Keratinocyte (primary cell): ENCODE data around the gene SPOCK1. TPM values are rescaled to one million over a fixed set of nuclear protein-coding genes. Genes with fewer than 3 reads are reported as not detected.

Experiments used
- DNase-seq: peaks from one replicate; pipeline ENCODE4 v3.0.0-alpha.2; 2011; ENCODE audit warnings: low read depth, missing footprints, low spot score
- FAIRE-seq: peaks from 2 replicates; lab custom pipeline; 2011; peaks lifted over from hg19 to GRCh38; lab: Jason Lieb, UNC
- H2AFZ ChIP-seq: 2 replicates; pipeline ENCODE4 v1.6.0; 2012; ENCODE audit warnings: low read length, control low read depth, inconsistent platforms; ENCODE audit not compliant: control insufficient read depth
- H3K27ac ChIP-seq: 2 replicates; pipeline ENCODE4 v1.5.1; 2011; ENCODE audit warnings: low read length; ENCODE audit not compliant: control insufficient read depth, insufficient read depth
- H3K27me3 ChIP-seq: 3 replicates; pipeline ENCODE4 v1.6.0; 2011; ENCODE audit warnings: low read length; ENCODE audit not compliant: control insufficient read depth, insufficient read depth; ENCODE audit errors: extremely low read depth
- H3K36me3 ChIP-seq, 2 experiments: 2 replicates in 1 of 2; 3 replicates in 1 of 2; pipeline ENCODE4 v1.5.1; 2011; ENCODE audit warnings: low read length in 2 of 2, mild to moderate bottlenecking in 1 of 2; ENCODE audit not compliant: control insufficient read depth in 2 of 2, insufficient read depth in 2 of 2; ENCODE audit errors: extremely low read depth in 1 of 2
- H3K4me1 ChIP-seq: 3 replicates; pipeline ENCODE4 v1.5.1; 2011; ENCODE audit warnings: low read length; ENCODE audit not compliant: control insufficient read depth, insufficient read depth; ENCODE audit errors: extremely low read depth
- H3K4me2 ChIP-seq: 3 replicates; pipeline ENCODE4 v1.6.0; 2011; ENCODE audit warnings: low read depth, low read length; ENCODE audit not compliant: control insufficient read depth, insufficient read depth; ENCODE audit errors: extremely low read depth
- H3K4me3 ChIP-seq, 3 experiments: fragments of 200-600 bp in 1 of 3; sonication (generic) in 1 of 3; 2 replicates in 2 of 3; 3 replicates in 1 of 3; pipeline ENCODE4 v1.5.1; 2011 to 2016; ENCODE audit warnings: low read length in 3 of 3, mild to moderate bottlenecking in 3 of 3, control low read depth in 2 of 3, inconsistent platforms in 1 of 3, low read depth in 1 of 3, mixed read lengths in 1 of 3, mixed run types in 1 of 3, moderate library complexity in 1 of 3; ENCODE audit not compliant: control insufficient read depth in 2 of 3, insufficient read depth in 2 of 3; ENCODE audit errors: extremely low read depth in 1 of 3
- H3K79me2 ChIP-seq: 2 replicates; pipeline ENCODE4 v1.6.0; 2012; ENCODE audit warnings: low read length; ENCODE audit not compliant: control insufficient read depth, insufficient read depth
- H3K9ac ChIP-seq: 3 replicates; pipeline ENCODE4 v1.6.0; 2011; ENCODE audit warnings: low read length; ENCODE audit not compliant: control insufficient read depth, insufficient read depth; ENCODE audit errors: extremely low read depth
- H3K9me1 ChIP-seq: 3 replicates; pipeline ENCODE4 v1.6.0; 2011; ENCODE audit warnings: low read length; ENCODE audit not compliant: control insufficient read depth, insufficient read depth; ENCODE audit errors: extremely low read depth
- H3K9me3 ChIP-seq: 2 replicates; pipeline ENCODE4 v1.5.1; 2012; ENCODE audit warnings: low read depth, low read length; ENCODE audit not compliant: control insufficient read depth
- H4K20me1 ChIP-seq: 3 replicates; pipeline ENCODE4 v1.6.0; 2011; ENCODE audit warnings: low read length; ENCODE audit not compliant: control insufficient read depth, insufficient read depth; ENCODE audit errors: extremely low read depth
- CTCF ChIP-seq, 3 experiments: IDR thresholded peaks in 1 of 3; conservative IDR thresholded peaks in 1 of 3; optimal IDR thresholded peaks in 1 of 3; 2 replicates in 2 of 3; 3 replicates in 1 of 3; pipeline versions ENCODE3 to v1.5.1; 2011; ENCODE audit warnings: low read length in 3 of 3, mild to moderate bottlenecking in 3 of 3, moderate library complexity in 2 of 3, control low read depth in 1 of 3, inconsistent platforms in 1 of 3; ENCODE audit not compliant: insufficient read depth in 2 of 3; ENCODE audit errors: extremely low read depth in 1 of 3
- EZH2 ChIP-seq: IDR thresholded peaks from one replicate; pipeline ENCODE4 v1.6.1; 2012; ENCODE audit warnings: inconsistent platforms, mild to moderate bottlenecking, low read length, moderate library complexity
- dilution Hi-C: fragments of 300-500 bp; cut with MboI; formaldehyde crosslinking; loops from one replicate; pipeline ENCODE4 v1.7.0; 2020; ENCODE audit warnings: low sequenced_read_pairs; ENCODE audit not compliant: extremely low pct_ligation_motif_present
- polyA plus RNA-seq, 5 experiments: library from polyadenylated mRNA; depleted of rRNA in 3 of 5; stranded (reverse) in 3 of 5; stranded (forward) in 1 of 5; unstranded in 1 of 5; fragments of >200 nt; gene quantifications; 1 replicate in 1 of 5; 2 replicates in 3 of 5; 3 replicates in 1 of 5; pipeline versions ENCODE4 v1.2.1 to v1.2.3, GENCODE V29; 2011 to 2012; ENCODE audit warnings: missing spikeins in 2 of 5, low read depth in 1 of 5, low replicate concordance in 1 of 5

The SPOCK1 gene
- polyA plus RNA-seq, 1 donor (not counting 4 experiments of a cell fraction or from before 2014, with no cell fraction given), result 5.5 TPM

- FAIRE-seq (no peak), DNase-seq (no peak)
- dilution Hi-C loops, result no loop called here
- no peaks in the 10 kb centered on the region for H3K4me1 ChIP-seq
- no peak overlapping the region for H3K9ac ChIP-seq
- H3K9me1 ChIP-seq, result no peaks in the 10 kb centered on the region
- no peak for TF ChIP-seq CTCF (optimal IDR thresholded peaks at IDR 0.05 in 1 of 3, IDR thresholded peaks at IDR 0.05 in 1 of 3, conservative IDR thresholded peaks at IDR 0.05 in 1 of 3; ENCODE audit: extremely low read depth in 1 of 3, insufficient read depth in 2 of 3, low read length in 3 of 3)
- TF ChIP-seq EZH2, result no peak
- no peaks in the 10 kb centered on the region for H3K36me3 ChIP-seq
- no peaks in the 10 kb centered on the region for H3K9me3 ChIP-seq
- H4K20me1 ChIP-seq, result no peaks in the 10 kb centered on the region
- no peak overlapping the region for H2AFZ ChIP-seq
- no peak overlapping the region for H3K4me3 ChIP-seq
- no peaks in the 10 kb centered on the region for H3K79me2 ChIP-seq
- H3K27ac ChIP-seq, result no peak overlapping the region
- H3K27me3 ChIP-seq, result no peaks in the 10 kb centered on the region
- H3K4me2 ChIP-seq, result no peak overlapping the region
Measured at GRCh38 chr5:137101544-137101943, 397.6 kb downstream of the SPOCK1 start.

GRCh38 chr5:137099651-137100050, 399.5 kb downstream of the SPOCK1 start:
- no peaks in the 10 kb centered on the region for H3K4me1 ChIP-seq
- no peaks in the 10 kb centered on the region for H3K36me3 ChIP-seq
- H3K79me2 ChIP-seq, result no peaks in the 10 kb centered on the region
- dilution Hi-C loops, result no loop called here
- no peak overlapping the region for H3K27ac ChIP-seq
- TF ChIP-seq CTCF (optimal IDR thresholded peaks at IDR 0.05 in 1 of 3, IDR thresholded peaks at IDR 0.05 in 1 of 3, conservative IDR thresholded peaks at IDR 0.05 in 1 of 3; ENCODE audit: extremely low read depth in 1 of 3, insufficient read depth in 2 of 3, low read length in 3 of 3), result no peak
- no peak overlapping the region for H3K4me3 ChIP-seq
- H3K9me3 ChIP-seq, result no peaks in the 10 kb centered on the region
- H2AFZ ChIP-seq, result no peak overlapping the region
- no peak for FAIRE-seq
- H3K9ac ChIP-seq, result no peak overlapping the region
- H3K4me2 ChIP-seq, result no peak overlapping the region
- H3K9me1 ChIP-seq, result no peaks in the 10 kb centered on the region
- H3K27me3 ChIP-seq, result no peaks in the 10 kb centered on the region
- DNase-seq, result no peak
- H4K20me1 ChIP-seq, result no peaks in the 10 kb centered on the region
